ENCODE results near the gene PTPRG.
A peak's percentile ranks its signal among the peaks of the same experiment; 100 is the strongest.

PTPRG gene

GRCh38 chr3:62255758-62256157, 694.4 kb downstream of the PTPRG start:
- no peak for DNase-seq

DNA sequence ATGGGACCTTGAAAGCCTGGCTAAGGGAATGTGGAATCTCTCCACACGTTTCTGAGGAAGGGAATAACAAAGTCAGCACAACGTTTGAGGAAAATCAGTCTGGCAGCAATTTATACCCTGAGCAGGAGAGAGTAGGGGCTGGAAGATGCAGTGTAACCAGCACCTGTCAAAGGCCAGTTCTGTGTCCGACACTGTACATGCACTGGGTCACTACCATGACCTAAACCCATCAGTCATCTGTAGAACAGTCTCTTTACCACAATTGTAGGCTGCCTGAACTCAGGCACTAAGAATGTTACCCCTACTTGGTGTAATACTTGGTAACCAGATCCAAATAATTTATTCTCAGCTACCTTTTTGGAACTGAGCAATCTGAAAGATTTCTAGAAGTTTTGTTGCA, 698.6 kb downstream of the PTPRG start:
- DNase-seq, result no peak

GRCh38 chr3:62260655-62261054, 699.3 kb downstream of the PTPRG start:
- no peak for DNase-seq

- no peak for DNase-seq
Observed at GRCh38 chr3:62261121-62261520, 699.8 kb downstream of the PTPRG start.

- no peak for DNase-seq
Observed at GRCh38 chr3:62261736-62262135, 700.4 kb downstream of the PTPRG start.

DNA sequence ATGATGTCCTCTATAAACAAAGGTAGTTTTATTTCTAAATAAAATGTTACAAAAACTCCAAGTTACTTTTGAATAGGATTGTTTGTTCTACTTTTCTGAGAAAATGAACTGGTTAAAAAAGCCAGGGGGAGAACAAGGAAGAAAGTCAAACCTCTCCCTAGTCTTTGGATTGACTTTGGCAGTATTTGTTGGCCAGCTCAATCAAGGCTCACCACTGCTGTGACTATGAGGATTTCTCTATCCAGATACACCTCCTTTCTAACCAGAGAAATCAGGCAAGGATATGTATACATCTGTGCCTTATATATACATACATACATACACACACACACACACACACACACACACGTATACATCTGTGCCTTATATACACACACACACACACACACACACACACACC, 704.2 kb downstream of the PTPRG start:
- no peak for DNase-seq

GRCh38 chr3:62266668-62267283, 705.4 kb downstream of the PTPRG start:
- no peak for DNase-seq

DNA sequence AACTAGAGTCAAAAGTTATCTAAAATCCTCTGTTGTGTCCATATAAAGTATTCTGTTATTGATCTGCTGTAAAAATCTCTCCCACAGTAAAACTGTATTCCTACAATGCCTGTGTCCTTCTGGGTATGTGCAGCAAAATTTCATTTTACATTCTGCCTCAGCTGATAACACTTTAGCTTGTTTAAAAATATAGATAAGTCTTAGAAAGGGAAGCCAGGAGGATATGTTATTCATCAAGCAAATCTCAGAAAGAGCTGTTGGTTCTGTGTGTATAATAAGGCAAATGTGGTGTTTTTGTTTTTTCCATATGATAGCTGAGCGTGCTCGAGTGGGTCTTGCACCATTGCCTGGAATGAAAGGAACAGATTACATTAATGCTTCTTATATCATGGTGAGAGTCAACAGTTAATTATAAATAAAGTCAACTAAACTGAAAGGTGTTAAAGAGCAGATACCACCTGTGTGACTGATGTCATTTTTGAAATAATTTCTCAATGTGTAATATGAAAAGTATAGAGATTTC, 715.3 kb downstream of the PTPRG start:
- DNase-seq, result no peak

GRCh38 chr3:62277450-62277849, 716.1 kb downstream of the PTPRG start:
- no peak for DNase-seq

GRCh38 chr3:62277986-62278385, 716.6 kb downstream of the PTPRG start:
- no peak for DNase-seq

GRCh38 chr3:62281726-62282125, 720.4 kb downstream of the PTPRG start:
- DNase-seq, result no peak

DNA sequence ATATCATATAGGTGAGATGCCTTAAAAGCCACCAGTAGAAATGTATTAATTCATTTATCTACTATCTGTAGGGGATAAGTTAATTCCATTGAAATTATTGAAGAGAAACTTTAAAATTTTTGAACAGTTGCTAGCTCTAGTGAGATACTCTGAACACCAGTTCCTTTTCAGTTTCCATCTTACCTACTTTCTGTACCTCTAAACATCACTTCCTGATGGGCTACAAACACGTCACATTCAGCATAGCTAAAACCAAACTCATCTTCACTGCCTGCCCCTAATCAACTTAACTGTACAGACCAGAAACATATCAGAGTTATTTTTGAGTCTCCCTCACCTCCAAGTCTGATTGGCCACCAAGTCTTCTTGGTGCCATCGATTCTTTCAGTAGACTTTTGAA, 723.1 kb downstream of the PTPRG start:
- no peak for DNase-seq

DNA sequence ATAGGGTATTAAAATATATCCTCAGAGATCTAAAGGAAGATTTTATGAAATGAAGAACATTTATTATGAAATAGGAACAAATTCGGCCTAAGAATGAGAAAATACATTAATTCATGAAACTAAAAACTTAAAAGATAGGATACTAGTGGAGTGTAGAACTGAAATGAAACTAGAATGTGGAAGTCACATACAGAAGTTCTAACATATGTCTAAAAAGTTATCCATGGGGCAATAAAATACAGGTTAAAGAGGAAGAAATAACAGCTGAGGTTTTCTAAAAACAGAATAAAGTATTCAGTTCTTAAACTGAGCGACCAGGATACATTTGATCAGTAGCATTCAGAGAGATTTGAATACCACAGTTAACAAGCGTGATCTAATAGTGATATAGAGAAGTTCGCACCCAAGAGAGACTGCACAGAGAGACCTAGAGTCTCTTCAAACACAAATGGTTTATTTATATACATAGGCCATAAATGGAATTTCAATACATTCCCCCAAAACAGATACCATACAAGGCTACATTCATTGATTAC, 726.1 kb downstream of the PTPRG start:
- DNase-seq, result no peak

DNA sequence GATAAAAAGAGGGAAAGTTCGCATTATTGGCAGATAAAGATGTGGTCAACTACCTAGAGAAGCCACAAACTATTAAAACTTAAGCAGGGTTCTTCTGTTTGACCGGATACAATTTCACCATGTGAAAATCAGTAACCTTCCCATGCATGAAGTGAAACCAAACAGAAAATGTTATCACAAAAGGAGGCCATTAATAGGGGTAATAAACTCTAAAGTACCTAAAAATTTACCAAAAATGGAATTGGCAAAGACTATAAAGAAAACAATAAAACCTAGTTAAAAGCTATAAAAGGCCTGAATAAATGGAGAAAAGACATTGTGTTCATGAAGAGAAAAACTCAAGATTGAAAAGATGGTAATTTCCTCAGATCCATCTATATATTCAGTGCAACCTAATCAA, 728.6 kb downstream of the PTPRG start:
- no peak for DNase-seq

- no peak for DNase-seq
Observed at GRCh38 chr3:62293051-62293780, 731.8 kb downstream of the PTPRG start.

DNA sequence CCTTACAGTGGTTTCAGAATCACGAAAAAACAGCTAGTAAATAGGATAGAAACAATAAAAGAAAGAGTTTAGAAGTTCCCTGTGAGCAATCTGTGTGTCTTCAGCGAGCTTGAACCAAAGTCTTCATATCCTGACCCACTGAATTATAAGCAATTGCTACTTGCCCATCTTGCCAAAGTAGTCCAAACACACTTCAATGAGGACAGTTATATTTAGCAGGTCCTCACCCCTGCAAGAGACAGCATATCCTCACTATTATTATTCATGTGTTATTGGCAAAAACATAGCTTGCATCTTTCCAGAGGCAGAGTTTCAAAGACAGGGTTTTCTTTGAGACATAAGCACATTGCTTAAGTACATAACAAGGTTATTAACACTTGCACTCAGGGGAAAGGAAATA, 734.2 kb downstream of the PTPRG start:
- no peak for DNase-seq

GRCh38 chr3:62300617-62301016, 739.2 kb downstream of the PTPRG start:
- no peak for DNase-seq

DNA sequence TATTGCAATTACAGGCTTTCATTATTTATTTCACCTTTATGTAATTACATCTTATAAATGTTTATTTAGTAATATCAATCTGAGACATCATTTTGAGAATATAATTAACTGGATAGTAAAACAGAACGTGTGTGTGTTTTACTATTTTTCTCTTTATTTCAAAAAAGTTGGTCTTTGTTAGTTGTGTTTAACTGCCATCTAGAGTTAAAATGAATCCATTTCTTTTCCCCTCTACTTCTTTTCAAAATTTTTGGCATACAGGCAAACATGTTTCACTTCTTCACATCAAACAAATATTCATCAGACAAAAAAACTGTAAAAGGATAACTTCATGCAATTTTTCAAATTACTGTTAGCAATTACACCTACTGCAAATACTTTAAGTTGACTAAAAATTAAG, 750.8 kb downstream of the PTPRG start:
- DNase-seq, result no peak

DNA sequence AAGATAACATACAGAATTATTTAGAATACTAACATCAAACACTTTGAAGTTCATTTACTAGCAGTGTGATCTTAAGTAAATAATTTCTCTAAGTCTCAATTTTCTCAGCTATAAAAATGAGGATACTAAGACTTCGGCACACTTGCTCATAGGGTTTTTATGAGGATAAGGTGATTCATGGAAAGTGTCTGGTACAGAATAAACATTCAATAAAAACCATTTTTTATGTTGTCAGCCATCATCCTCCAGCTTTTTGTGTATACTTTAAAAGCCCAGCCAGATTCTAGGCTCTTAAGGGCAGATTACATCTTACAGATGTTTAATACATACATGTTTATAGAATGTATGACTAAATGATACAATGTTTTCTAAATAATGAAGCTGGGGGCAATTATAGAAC, 755.2 kb downstream of the PTPRG start:
- no peak for DNase-seq

GRCh38 chr3:62318365-62318751, 757.0 kb downstream of the PTPRG start:
- no peak for DNase-seq

GRCh38 chr3:62318752-62319569, 757.6 kb downstream of the PTPRG start:
- DNase-seq, result peak; percentile 3 to 45 (median 20)

GRCh38 chr3:62319570-62320243, 758.3 kb downstream of the PTPRG start:
- no peak for DNase-seq

GRCh38 chr3:62323241-62323640, 761.9 kb downstream of the PTPRG start:
- no peak for DNase-seq

Measured in activated naive CD4-positive, alpha-beta T cell (primary cell).